K562 (cell line): ENCODE data around the gene KCNQ5. TPM values are rescaled to one million over a fixed set of nuclear protein-coding genes. Genes with fewer than 3 reads are reported as not detected.
A peak's percentile ranks its signal among the peaks of the same experiment; 100 is the strongest.

Experiments used
- ATAC-seq: fragments of 200-7000 bp; cut with Tn5 transposase; 3 replicates; pipeline ENCODE4 v1.9.1; 2020; ENCODE audit warnings: moderate library complexity
- BruUV-seq: library from RNA; stranded (reverse); fragments of 400-500 nt; replicated peaks from 2 replicates; lab custom pipeline; 2021; lab: Mats Ljungman, UMichigan
- CTCF ChIA-PET: fragments of 300-600 bp; formaldehyde crosslinking; extraction: SDS; loops from one replicate; lab custom pipeline; 2021; ENCODE audit warnings: low intra/inter-chr PET ratio; lab: Yijun Ruan, JAX
- POLR2A ChIA-PET: fragments of 300-600, 350-650 bp; sonication (Branson Sonifier 250); formaldehyde crosslinking; extraction: SDS; loops from one replicate; lab custom pipeline; 2021; ENCODE audit warnings: antibody characterized with exemption, inconsistent platforms; lab: Yijun Ruan, JAX
- DNase-seq, 4 experiments: peaks; one replicate each; pipeline versions ENCODE4 v3.0.0 to v3.0.0-alpha.2; 2011 to 2018; ENCODE audit warnings: low spot score in 3 of 4, mixed read lengths in 3 of 4; ENCODE audit errors: extremely low read depth in 1 of 4
- FAIRE-seq: peaks from 2 replicates; lab custom pipeline; 2011; peaks lifted over from hg19 to GRCh38; lab: Jason Lieb, UNC
- H2AFZ ChIP-seq: 2 replicates; pipeline ENCODE4 v1.6.0; 2011; ENCODE audit warnings: low read depth, low read length, control low read depth, inconsistent platforms
- H3K27ac ChIP-seq: fragments of 200-600 bp; 3 replicates; pipeline ENCODE4 v1.8.0; 2011; ENCODE audit warnings: low read depth, mild to moderate bottlenecking, control low read depth, inconsistent platforms, low read length, moderate library complexity, mixed read lengths; ENCODE audit errors: extremely low read depth
- H3K27me3 ChIP-seq, 2 experiments: fragments of 300-600 bp in 1 of 2; 2 replicates in 1 of 2; 3 replicates in 1 of 2; pipeline versions ENCODE4 v1.6.0 to v1.8.0; 2011; ENCODE audit warnings: inconsistent platforms in 2 of 2, low read length in 2 of 2, mild to moderate bottlenecking in 1 of 2, mixed read lengths in 1 of 2, moderate library complexity in 1 of 2; ENCODE audit not compliant: control insufficient read depth in 2 of 2, insufficient read depth in 2 of 2
- H3K36me3 ChIP-seq: fragments of 300-600 bp; 3 replicates; pipeline ENCODE4 v1.8.0; 2011; ENCODE audit warnings: mild to moderate bottlenecking, low read length, inconsistent platforms; ENCODE audit not compliant: control insufficient read depth, insufficient read depth
- H3K4me1 ChIP-seq, 2 experiments: fragments of 200-600 bp in 1 of 2; replicated peaks in 1 of 2; 2 replicates in 1 of 2; 3 replicates in 1 of 2; pipeline versions ENCODE4 v1.5.1 to v1.8.0; 2011; ENCODE audit warnings: inconsistent platforms in 2 of 2, low read length in 2 of 2, mild to moderate bottlenecking in 1 of 2, mixed read lengths in 1 of 2, moderate library complexity in 1 of 2; ENCODE audit not compliant: control insufficient read depth in 2 of 2, insufficient read depth in 2 of 2
- H3K4me2 ChIP-seq: 2 replicates; pipeline ENCODE4 v1.6.1; 2011; ENCODE audit warnings: low read length, control low read depth, inconsistent platforms, mixed read lengths; ENCODE audit not compliant: insufficient read depth
- H3K4me3 ChIP-seq: fragments of 200-600 bp; sonication (generic), shearing (Covaris generic); 2 replicates; pipeline ENCODE4 v1.5.1; 2016; ENCODE audit warnings: control low read depth, inconsistent platforms
- H3K79me2 ChIP-seq: fragments of 200-600 bp; 3 replicates; pipeline ENCODE4 v1.8.0; 2011; ENCODE audit warnings: low read length, inconsistent platforms; ENCODE audit not compliant: control insufficient read depth, insufficient read depth
- H3K9ac ChIP-seq, 2 experiments: 2 replicates each; pipeline versions ENCODE4 v1.6.0 to v1.6.1; 2011; ENCODE audit warnings: low read depth in 2 of 2, low read length in 2 of 2, control low read depth in 1 of 2, inconsistent platforms in 1 of 2, mild to moderate bottlenecking in 1 of 2, mixed read lengths in 1 of 2; ENCODE audit not compliant: insufficient read depth in 1 of 2
- H3K9me1 ChIP-seq: one replicate; pipeline ENCODE4 v1.6.0; 2011; ENCODE audit warnings: inconsistent platforms, mild to moderate bottlenecking, low read length, moderate library complexity; ENCODE audit not compliant: control insufficient read depth, insufficient read depth
- H3K9me3 ChIP-seq: replicated peaks from 2 replicates; pipeline ENCODE4 v1.5.1; 2011; ENCODE audit warnings: low read depth, low read length, inconsistent platforms; ENCODE audit not compliant: control insufficient read depth, insufficient read depth
- H4K20me1 ChIP-seq: replicated peaks from 2 replicates; pipeline ENCODE4 v1.6.1; 2011; ENCODE audit warnings: low read length, inconsistent platforms, mixed read lengths; ENCODE audit not compliant: control insufficient read depth, insufficient read depth
- ARID1B ChIP-seq: fragments of 450-650 bp; IDR thresholded peaks from 2 replicates; pipeline ENCODE4 v1.6.1; 2016; ENCODE audit warnings: antibody characterized with exemption, mild to moderate bottlenecking, inconsistent platforms
- CBFA2T2 ChIP-seq: fragments of 450-650 bp; conservative IDR thresholded peaks from 2 replicates; pipeline ENCODE4 v1.6.1; 2017; ENCODE audit warnings: mild to moderate bottlenecking
- CBFA2T3 ChIP-seq: fragments of 450-650 bp; IDR thresholded peaks from 2 replicates; pipeline ENCODE4 v1.6.1; 2017
- MEF2D ChIP-seq: conservative IDR thresholded peaks from 2 replicates; pipeline ENCODE4 v1.6.1; 2016; ENCODE audit warnings: low read depth, missing genetic modification characterization, missing compliant biosample characterization
- NCOA1 ChIP-seq: fragments of 450-650 bp; IDR thresholded peaks from 2 replicates; pipeline ENCODE4 v1.6.1; 2016; ENCODE audit warnings: low read depth
- NCOR1 ChIP-seq: fragments of 450-650 bp; IDR thresholded peaks from 2 replicates; pipeline ENCODE4 v1.6.1; 2016; ENCODE audit warnings: mild to moderate bottlenecking, moderate library complexity
- SOX6 ChIP-seq: fragments of 450-650 bp; IDR thresholded peaks from 2 replicates; pipeline ENCODE4 v1.6.1; 2014; ENCODE audit warnings: mild to moderate bottlenecking
- TAF15 ChIP-seq: fragments of 200-400 bp; formaldehyde crosslinking; IDR thresholded peaks from 2 replicates; pipeline ENCODE4 v1.6.1; 2017; ENCODE audit warnings: mild to moderate bottlenecking, low read depth, low read length, moderate library complexity
- TAL1 ChIP-seq: fragments of 450-650 bp; IDR thresholded peaks from 2 replicates; pipeline ENCODE4 v1.6.1; 2016; ENCODE audit warnings: mild to moderate bottlenecking
- TCF3 ChIP-seq: sonication (generic); formaldehyde crosslinking; IDR thresholded peaks from 2 replicates; pipeline ENCODE4 v1.4.0; 2020; ENCODE audit warnings: mild to moderate bottlenecking, missing genetic modification reagents
- TEAD4 ChIP-seq, 2 experiments: sonication (generic) in 1 of 2; formaldehyde crosslinking in 1 of 2; IDR thresholded peaks; 2 replicates each; pipeline versions ENCODE4 v1.6.1 to v1.8.0; 2012 to 2022; ENCODE audit warnings: borderline replicate concordance in 1 of 2, inconsistent platforms in 1 of 2, low read length in 1 of 2, mild to moderate bottlenecking in 1 of 2, missing genetic modification reagents in 1 of 2
- ZNF644 ChIP-seq: fragments of 200-800 bp; sonication (Bioruptor generic); IDR thresholded peaks from 2 replicates; pipeline ENCODE4 v1.6.1; 2016; ENCODE audit warnings: low read depth, missing genetic modification characterization, missing compliant biosample characterization
- WGBS: fragments of 100-300 bp; shearing (Covaris generic); methylation state at CpG from one replicate; pipeline ENCODE4 v1.1.6; 2016; ENCODE audit warnings: low coverage, mixed read lengths; ENCODE audit not compliant: insufficient coverage; ENCODE audit errors: missing lambda C conversion rate; 5-methylcytosine and 5-hydroxymethylcytosine counted together
- in situ Hi-C: fragments of 300-500 bp; cut with MboI; formaldehyde crosslinking; loops from 4 replicates; pipeline ENCODE4 v1.15.0; 2018; ENCODE audit warnings: inconsistent platforms, mixed read lengths
- intact Hi-C: fragments of 100-400 bp; cut with micrococcal nuclease; formaldehyde crosslinking; loops from 2 replicates; pipeline ENCODE4 v1.14.2; 2022
- polyA plus RNA-seq, 8 experiments: library from polyadenylated mRNA; depleted of rRNA in 4 of 8; stranded (reverse) in 5 of 8; unstranded in 3 of 8; fragments of >200 nt; fragmentation: Nextera tagmentation in 2 of 8; fragmentation: Illumina TruSeq in 1 of 8; extraction: Ambion mirVana in 2 of 8; extraction: Trizol in 1 of 8; gene quantifications; 2 replicates each; pipeline versions ENCODE4 v1.2.1 to v1.2.3, GENCODE V29; 2011 to 2014; ENCODE audit warnings: inconsistent platforms in 1 of 8, missing spikeins in 1 of 8
- total RNA-seq, 7 experiments: library from RNA; depleted of rRNA in 6 of 7; stranded (reverse); fragments of >200 nt in 6 of 7; fragmentation: Illumina TruSeq in 2 of 7; extraction: Trizol in 2 of 7; gene quantifications; 2 replicates each; pipeline versions ENCODE4 v1.2.1 to v1.2.3, GENCODE V29; 2011 to 2021; ENCODE audit warnings: low replicate concordance in 1 of 7

KCNQ5 gene
- total and polyA plus RNA-seq, 9 of the 15 experiments (the other 6 are each of a cell fraction or from before 2014, with no cell fraction given), result 0.31 to 5.9 (median 2.6) TPM

GRCh38 chr6:73109659-73110058, 487.8 kb downstream of the KCNQ5 start:
- H3K79me2 ChIP-seq, result no peaks in the 10 kb centered on the region
- no peak overlapping the region for H3K9ac ChIP-seq
- ChIA-PET POLR2A (no interaction called here), CTCF (no interaction called here)
- ATAC-seq (no peak), FAIRE-seq (no peak), DNase-seq (no peak)
- H3K27me3 ChIP-seq, result no peaks in the 10 kb centered on the region
- no peak overlapping the region for H3K27ac ChIP-seq
- H3K9me3 ChIP-seq, result no peaks in the 10 kb centered on the region
- no peaks in the 10 kb centered on the region for H3K36me3 ChIP-seq
- H3K4me3 ChIP-seq, result no peak overlapping the region
- TF ChIP-seq ZNF644 (tag) (no peak), MEF2D (tag) (0 out of 2 replicates have a peak, but pooled peaks have one; percentile 37), CBFA2T3 (peak; percentile 62), NCOA1 (no peak), ARID1B (0 out of 2 replicates have a peak, but pooled peaks have one; percentile 43), TAL1 (0 out of 2 replicates have a peak, but pooled peaks have one; percentile 39), CBFA2T2 (peak; percentile 25; the same call in 1 of the 2 replicates), NCOR1 (peak; percentile 16; the same call in 1 of the 2 replicates), SOX6 (peak; percentile 91), TAF15 (no peak), TCF3 (CRISPR knock-in tag) (0 out of 2 replicates have a peak, but pooled peaks have one; percentile 22), TEAD4 (IDR thresholded peaks at IDR 0.05; ENCODE audit: low read length) (peak; percentile 65; the same call in 1 of the 2 replicates), TEAD4 (CRISPR knock-in tag; IDR thresholded peaks at IDR 0.05; ENCODE audit: borderline replicate concordance) (no peak)
- H2AFZ ChIP-seq, result no peak overlapping the region
- intact Hi-C loops (no loop called here), in situ Hi-C loops (no loop called here)
- no peaks in the 10 kb centered on the region for H3K9me1 ChIP-seq
- BruUV-seq, result no TSS peak
- H3K4me1 ChIP-seq, result no peaks in the 10 kb centered on the region; a peak in 1 of 5 replicates
- 10% methylated on average over 3 of the region's 3 CpGs for WGBS
- no peak overlapping the region for H3K4me2 ChIP-seq
- H4K20me1 ChIP-seq, result no peaks in the 10 kb centered on the region
